Neural progenitor cell (in vitro differentiated cells): ENCODE results near the gene SLC9C2. TPM values are rescaled to one million over a fixed set of nuclear protein-coding genes. Genes with fewer than 3 reads are reported as not detected.
"Not testable (repeated sequence)": the region's sequence is repeated elsewhere in the genome, so short reads cannot be mapped to it uniquely, and the experiment has no call there.

Experiments
- DNase-seq: peaks from one replicate; pipeline ENCODE4 v3.0.0-alpha.2; 2016; ENCODE audit warnings: low spot score
- H2AFZ ChIP-seq: fragments of 200-600 bp; sonication (generic); replicated peaks from 2 replicates; pipeline ENCODE4 v1.6.1; 2016; ENCODE audit warnings: antibody characterized with exemption
- H3F3A ChIP-seq: fragments of 200-600 bp; sonication (generic); 2 replicates; pipeline ENCODE4 v1.6.1; 2016; ENCODE audit warnings: antibody characterized with exemption, low read depth
- H3K27ac ChIP-seq: fragments of 200-600 bp; sonication (generic); 2 replicates; pipeline ENCODE4 v1.5.1; 2016; ENCODE audit warnings: mild to moderate bottlenecking
- H3K27me3 ChIP-seq: fragments of 200-600 bp; sonication (generic); 2 replicates; pipeline ENCODE4 v1.6.1; 2016; ENCODE audit warnings: mild to moderate bottlenecking, moderate library complexity
- H3K36me3 ChIP-seq: fragments of 200-600 bp; sonication (generic); 2 replicates; pipeline ENCODE4 v1.5.1; 2016
- H3K4me1 ChIP-seq: fragments of 200-600 bp; sonication (generic); 2 replicates; pipeline ENCODE4 v1.6.1; 2016; ENCODE audit warnings: mixed run types
- H3K4me2 ChIP-seq: fragments of 200-600 bp; sonication (generic); 2 replicates; pipeline ENCODE4 v1.6.1; 2016
- H3K4me3 ChIP-seq: fragments of 200-600 bp; sonication (generic); 2 replicates; pipeline ENCODE4 v1.5.1; 2016
- H3K79me2 ChIP-seq: fragments of 200-600 bp; sonication (generic); 2 replicates; pipeline ENCODE4 v1.6.1; 2016; ENCODE audit warnings: low read depth
- H3K9ac ChIP-seq: fragments of 200-600 bp; sonication (generic); 2 replicates; pipeline ENCODE4 v1.6.1; 2016
- H3K9me3 ChIP-seq: fragments of 200-600 bp; sonication (generic); 2 replicates; pipeline ENCODE4 v1.5.1; 2016; ENCODE audit warnings: low read depth
- H4K20me1 ChIP-seq: fragments of 200-600 bp; sonication (generic); 2 replicates; pipeline ENCODE4 v1.6.1; 2016; ENCODE audit warnings: low read depth
- H3K27ac Mint-ChIP-seq: 3 replicates; pipeline ENCODE4 v1.8.0; 2021; ENCODE audit warnings: mixed read lengths
- H3K27me3 Mint-ChIP-seq: 2 replicates; pipeline ENCODE4 v1.8.0; 2022; ENCODE audit warnings: low read depth, mild to moderate bottlenecking, inconsistent platforms, moderate library complexity, mixed read lengths; ENCODE audit not compliant: insufficient read depth
- H3K36me3 Mint-ChIP-seq: 3 replicates; pipeline ENCODE4 v1.8.0; 2021; ENCODE audit warnings: mixed read lengths
- H3K4me1 Mint-ChIP-seq: 3 replicates; pipeline ENCODE4 v1.8.0; 2021; ENCODE audit warnings: mixed read lengths
- H3K4me3 Mint-ChIP-seq: 3 replicates; pipeline ENCODE4 v1.8.0; 2021; ENCODE audit warnings: mild to moderate bottlenecking, moderate library complexity, mixed read lengths
- H3K9me3 Mint-ChIP-seq: 3 replicates; pipeline ENCODE4 v1.8.0; 2020; ENCODE audit warnings: mixed read lengths
- EZH2 ChIP-seq: fragments of 200-600 bp; sonication (generic); IDR thresholded peaks from 2 replicates; pipeline ENCODE4 v1.6.1; 2017; ENCODE audit warnings: antibody characterized with exemption, mild to moderate bottlenecking, moderate library complexity
- EZH2phosphoT487 ChIP-seq: fragments of 200-600 bp; sonication (generic); IDR thresholded peaks from 2 replicates; pipeline ENCODE4 v1.6.1; 2017; ENCODE audit warnings: antibody characterized with exemption
- total RNA-seq: library from RNA; depleted of rRNA; stranded (reverse); fragments of >200 nt; gene quantifications from 2 replicates; pipeline ENCODE4 v1.2.3, GENCODE V29; 2015; ENCODE audit warnings: low replicate concordance
- TF ChIP-seq, protein P1 (sequence below): fragments of 200-600 bp; sonication (generic); IDR thresholded peaks from 2 replicates; pipeline ENCODE4 v1.5.1; 2017; ENCODE audit warnings: antibody characterized with exemption, mild to moderate bottlenecking

The SLC9C2 gene
- total RNA-seq, 1 donor from 2014 or later: not detected

DNA sequence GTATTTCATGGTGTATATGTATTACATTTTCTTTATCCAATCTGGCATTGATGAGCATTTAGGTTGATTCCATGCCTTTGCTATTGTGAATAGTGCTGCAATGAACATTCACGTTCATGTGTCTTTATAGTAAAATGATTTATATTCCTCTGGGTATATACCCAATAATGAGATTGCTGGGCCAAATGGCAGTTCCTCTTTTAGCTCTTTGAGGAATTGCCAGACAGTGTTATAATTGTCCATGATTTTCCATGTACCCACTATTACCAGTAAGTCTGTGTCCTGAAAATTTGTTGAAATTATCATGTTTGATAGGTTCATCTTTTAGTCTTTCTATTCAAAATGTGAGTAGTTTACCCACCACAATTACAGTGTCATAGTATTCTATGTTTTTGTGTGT is 34.4 kb downstream of the SLC9C2 start:
- no peak for DNase-seq
- H3K27ac Mint-ChIP-seq: no peak overlapping the region
- Histone ChIP-seq H3K9me3 (no peaks in the 10 kb centered on the region), H3K4me3 (no peak overlapping the region), H4K20me1 (no peaks in the 10 kb centered on the region), H2AFZ (no peak overlapping the region), H3K36me3 (no peaks in the 10 kb centered on the region), H3F3A (no peaks in the 10 kb centered on the region), H3K27ac (no peak overlapping the region), H3K4me1 (no peaks in the 10 kb centered on the region), H3K4me2 (no peak overlapping the region), H3K9ac (no peak overlapping the region), H3K79me2 (no peaks in the 10 kb centered on the region), H3K27me3 (no peaks in the 10 kb centered on the region)
- H3K4me3 Mint-ChIP-seq: no peak overlapping the region
- peaks cover 14% of the 10 kb centered on the region for H3K9me3 Mint-ChIP-seq
- H3K4me1 Mint-ChIP-seq: peaks cover 3% of the 10 kb centered on the region
- TF ChIP-seq EZH2phosphoT487 (no peak), EZH2 (no peak)
- TF ChIP-seq, protein P1, sequence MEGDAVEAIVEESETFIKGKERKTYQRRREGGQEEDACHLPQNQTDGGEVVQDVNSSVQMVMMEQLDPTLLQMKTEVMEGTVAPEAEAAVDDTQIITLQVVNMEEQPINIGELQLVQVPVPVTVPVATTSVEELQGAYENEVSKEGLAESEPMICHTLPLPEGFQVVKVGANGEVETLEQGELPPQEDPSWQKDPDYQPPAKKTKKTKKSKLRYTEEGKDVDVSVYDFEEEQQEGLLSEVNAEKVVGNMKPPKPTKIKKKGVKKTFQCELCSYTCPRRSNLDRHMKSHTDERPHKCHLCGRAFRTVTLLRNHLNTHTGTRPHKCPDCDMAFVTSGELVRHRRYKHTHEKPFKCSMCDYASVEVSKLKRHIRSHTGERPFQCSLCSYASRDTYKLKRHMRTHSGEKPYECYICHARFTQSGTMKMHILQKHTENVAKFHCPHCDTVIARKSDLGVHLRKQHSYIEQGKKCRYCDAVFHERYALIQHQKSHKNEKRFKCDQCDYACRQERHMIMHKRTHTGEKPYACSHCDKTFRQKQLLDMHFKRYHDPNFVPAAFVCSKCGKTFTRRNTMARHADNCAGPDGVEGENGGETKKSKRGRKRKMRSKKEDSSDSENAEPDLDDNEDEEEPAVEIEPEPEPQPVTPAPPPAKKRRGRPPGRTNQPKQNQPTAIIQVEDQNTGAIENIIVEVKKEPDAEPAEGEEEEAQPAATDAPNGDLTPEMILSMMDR: no peak
- H3K27me3 Mint-ChIP-seq: peaks cover 4% of the 10 kb centered on the region
- H3K36me3 Mint-ChIP-seq: no peaks in the 10 kb centered on the region

DNA sequence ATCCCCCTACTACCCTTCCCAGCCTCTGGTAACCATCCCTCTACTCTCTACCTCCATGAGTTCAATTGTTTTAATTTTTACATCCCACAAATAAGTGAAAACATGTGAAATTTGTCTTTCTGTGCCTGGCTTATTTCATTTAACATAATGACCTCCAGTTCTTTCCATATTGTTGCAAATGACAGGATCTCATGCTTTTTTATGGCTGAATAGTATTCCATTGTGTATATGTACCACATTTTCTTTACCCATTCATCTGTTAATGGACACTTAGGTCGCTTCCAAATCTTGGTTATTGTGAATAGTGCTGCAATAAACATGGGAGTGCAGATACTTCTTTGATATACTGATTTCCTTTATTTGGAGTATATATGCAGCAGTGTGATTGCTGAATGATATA is 39.0 kb downstream of the SLC9C2 start:
- not testable (repeated sequence) for H3K4me1 ChIP-seq, H3K27ac Mint-ChIP-seq, DNase-seq, H3K27ac ChIP-seq, H3K4me2 ChIP-seq, H4K20me1 ChIP-seq, H3K79me2 ChIP-seq, H3K4me3 Mint-ChIP-seq, H3K27me3 ChIP-seq, H3K9ac ChIP-seq, H3K4me3 ChIP-seq, H3K9me3 ChIP-seq, H2AFZ ChIP-seq, H3F3A ChIP-seq, H3K4me1 Mint-ChIP-seq, H3K27me3 Mint-ChIP-seq, H3K36me3 Mint-ChIP-seq, H3K36me3 ChIP-seq
- H3K9me3 Mint-ChIP-seq: peaks cover 14% of the 10 kb centered on the region

DNA sequence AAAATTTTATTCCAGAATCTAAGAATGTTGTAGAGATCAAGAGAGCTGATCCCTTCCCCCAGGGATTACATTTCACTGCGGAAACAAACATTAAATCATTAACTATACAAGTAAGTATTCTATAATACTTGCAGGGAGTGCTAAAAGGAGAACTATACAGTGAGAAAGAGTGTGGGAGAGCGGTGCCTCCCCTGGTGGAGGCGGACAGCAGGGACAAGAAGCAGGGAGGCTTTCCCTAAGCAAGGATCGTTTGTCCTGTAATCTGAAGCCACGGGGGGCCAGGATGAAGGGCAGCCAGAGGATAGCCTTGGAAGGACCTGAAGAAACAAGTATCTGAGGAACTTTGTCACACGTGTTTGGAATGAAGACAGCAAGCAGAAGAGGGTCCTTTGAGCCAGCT is 40.1 kb downstream of the SLC9C2 start:
- Histone ChIP-seq H3K9ac (no peak overlapping the region), H3K27ac (no peak overlapping the region), H4K20me1 (no peaks in the 10 kb centered on the region), H3K9me3 (no peaks in the 10 kb centered on the region), H3F3A (no peaks in the 10 kb centered on the region), H3K27me3 (no peaks in the 10 kb centered on the region), H3K79me2 (no peaks in the 10 kb centered on the region), H3K4me1 (no peaks in the 10 kb centered on the region), H2AFZ (no peak overlapping the region), H3K4me3 (no peak overlapping the region), H3K36me3 (no peaks in the 10 kb centered on the region), H3K4me2 (no peak overlapping the region)
- TF ChIP-seq EZH2 (no peak), EZH2phosphoT487 (no peak)
- TF ChIP-seq, protein P1: peak; percentile 13
- H3K27me3 Mint-ChIP-seq: peaks cover 2% of the 10 kb centered on the region
- peaks cover 10% of the 10 kb centered on the region for H3K9me3 Mint-ChIP-seq
- no peaks in the 10 kb centered on the region for H3K4me1 Mint-ChIP-seq
- no peaks in the 10 kb centered on the region for H3K36me3 Mint-ChIP-seq
- no peak overlapping the region for H3K4me3 Mint-ChIP-seq
- H3K27ac Mint-ChIP-seq: no peak overlapping the region
- DNase-seq: peak; percentile 10

DNA sequence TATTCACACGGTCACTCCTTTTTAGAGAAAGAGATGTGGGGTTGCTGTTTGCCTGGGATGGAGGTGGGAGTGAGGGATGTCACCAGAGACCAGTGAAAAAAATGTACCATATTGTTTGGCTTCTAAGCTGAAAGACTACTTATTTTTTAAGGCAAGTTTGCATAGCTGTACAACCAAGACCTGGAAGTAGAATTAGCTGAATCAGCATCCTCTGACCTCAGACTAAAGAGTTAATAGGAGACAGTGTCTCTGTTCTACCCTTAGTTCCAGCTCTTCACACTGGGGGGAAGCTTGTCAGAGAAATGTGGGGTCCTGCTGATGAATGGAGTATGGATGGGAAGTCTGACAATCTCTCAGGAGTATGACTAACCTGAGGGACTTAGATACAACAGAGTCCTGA is 41.6 kb downstream of the SLC9C2 start:
- Histone ChIP-seq H2AFZ (no peak overlapping the region), H3K4me2 (no peak overlapping the region), H3K79me2 (no peaks in the 10 kb centered on the region), H3K4me3 (no peak overlapping the region), H3K4me1 (no peaks in the 10 kb centered on the region), H3K36me3 (no peaks in the 10 kb centered on the region), H3K9me3 (no peaks in the 10 kb centered on the region), H4K20me1 (no peaks in the 10 kb centered on the region), H3K27me3 (no peaks in the 10 kb centered on the region), H3K9ac (no peak overlapping the region), H3K27ac (no peak overlapping the region), H3F3A (no peaks in the 10 kb centered on the region)
- H3K27me3 Mint-ChIP-seq: peaks cover 2% of the 10 kb centered on the region
- TF ChIP-seq EZH2phosphoT487: no peak
- TF ChIP-seq, protein P1: no peak
- TF ChIP-seq EZH2: no peak
- no peak overlapping the region for H3K27ac Mint-ChIP-seq
- H3K9me3 Mint-ChIP-seq: peaks cover 8% of the 10 kb centered on the region
- no peaks in the 10 kb centered on the region for H3K36me3 Mint-ChIP-seq
- no peak overlapping the region for H3K4me3 Mint-ChIP-seq
- DNase-seq: no peak
- H3K4me1 Mint-ChIP-seq: no peaks in the 10 kb centered on the region
